Breast epithelium (tissue), 4 donors: Measurements from ENCODE around the gene KREMEN1. TPM values are rescaled to one million over a fixed set of nuclear protein-coding genes. Genes with fewer than 3 reads are reported as not detected.

Experiments
- DNase-seq, 2 donors: peaks; one replicate each; pipeline ENCODE4 v3.0.0-alpha.2; 2019; ENCODE audit warnings: low spot score in 2 of 2
- H3K27ac ChIP-seq, 2 donors: fragments of 200-600 bp; sonication (generic) in 1 of 2; one replicate each; pipeline ENCODE4 v1.5.1; 2016 to 2019; ENCODE audit warnings: mild to moderate bottlenecking in 1 of 2
- H3K27me3 ChIP-seq, 2 donors: fragments of 200-600 bp; sonication (generic) in 1 of 2; one replicate each; pipeline versions ENCODE4 v1.5.1 to v1.6.0; 2017 to 2019; ENCODE audit warnings: control low read depth in 1 of 2, mild to moderate bottlenecking in 1 of 2
- H3K36me3 ChIP-seq: fragments of 200-600 bp; one replicate; pipeline ENCODE4 v1.5.1; 2019
- H3K4me1 ChIP-seq, 2 donors: fragments of 200-600 bp; sonication (generic); one replicate each; pipeline ENCODE4 v1.5.1; 2016 to 2019; ENCODE audit warnings: control low read depth in 1 of 2
- H3K4me3 ChIP-seq, 3 donors: fragments of 200-600 bp; sonication (generic); 1 replicate in 2 of 3; 2 replicates in 1 of 3; pipeline ENCODE4 v1.5.1; 2016 to 2019; ENCODE audit warnings: mild to moderate bottlenecking in 3 of 3, moderate library complexity in 2 of 3
- H3K9me3 ChIP-seq, 2 donors: fragments of 200-600 bp; sonication (generic) in 1 of 2; one replicate each; pipeline ENCODE4 v1.5.1; 2016 to 2019; ENCODE audit warnings: control low read depth in 1 of 2
- CTCF ChIP-seq, 3 donors: fragments of 450-650 bp; IDR thresholded peaks; one replicate each; pipeline ENCODE4 v1.5.1; 2016 to 2017; ENCODE audit warnings: antibody characterized with exemption in 3 of 3, mild to moderate bottlenecking in 3 of 3, moderate library complexity in 3 of 3
- POLR2A ChIP-seq: fragments of 450-650 bp; IDR thresholded peaks from one replicate; pipeline ENCODE4 v1.6.1; 2016; ENCODE audit warnings: antibody characterized with exemption, mild to moderate bottlenecking, moderate library complexity
- POLR2AphosphoS5 ChIP-seq, 3 donors: sonication (generic); formaldehyde crosslinking; IDR thresholded peaks; one replicate each; pipeline ENCODE4 v1.6.1; 2017; ENCODE audit warnings: antibody characterized with exemption in 3 of 3
- intact Hi-C: fragments of 100-400 bp; cut with DNase I; formaldehyde crosslinking; loops from one replicate; pipeline ENCODE4 v1.15.1; 2023; ENCODE audit warnings: low total_unique reads
- total RNA-seq, 3 donors: library from RNA; depleted of rRNA; stranded (reverse); fragments of >200 nt; gene quantifications; one replicate each; pipeline ENCODE4 v1.1.0, GENCODE V29; 2016

The KREMEN1 gene
- total RNA-seq, 3 donors from 2014 or later: 9.5 to 13.6 (median 13.5) TPM

GRCh38 chr22:29112121-29112520, 39.3 kb downstream of the KREMEN1 start:
- intact Hi-C loops: no loop called here
- Histone ChIP-seq H3K27me3 (no peaks in the 10 kb centered on the region), H3K27ac (no peak overlapping the region), H3K36me3 (no peaks in the 10 kb centered on the region), H3K4me1 (no peaks in the 10 kb centered on the region), H3K4me3 (no peak overlapping the region), H3K9me3 (no peaks in the 10 kb centered on the region)
- TF ChIP-seq POLR2A (no peak), CTCF (IDR thresholded peaks at IDR 0.05) (no peak), POLR2AphosphoS5 (IDR thresholded peaks at IDR 0.05) (no peak)
- DNase-seq: no peak

GRCh38 chr22:29112681-29113080, 39.8 kb downstream of the KREMEN1 start:
- peak overlapping the region; percentile 4 to 33 for H3K27ac ChIP-seq

GRCh38 chr22:29113319-29113718, 40.5 kb downstream of the KREMEN1 start:
- H3K9me3 ChIP-seq: no peaks in the 10 kb centered on the region
- H3K27ac ChIP-seq: no peak overlapping the region
- H3K4me3 ChIP-seq: no peak overlapping the region
- intact Hi-C loops: no loop called here
- H3K36me3 ChIP-seq: no peaks in the 10 kb centered on the region
- H3K4me1 ChIP-seq: no peaks in the 10 kb centered on the region
- DNase-seq: no peak
- TF ChIP-seq POLR2AphosphoS5 (IDR thresholded peaks at IDR 0.05) (no peak), CTCF (IDR thresholded peaks at IDR 0.05) (no peak), POLR2A (no peak)
- no peaks in the 10 kb centered on the region for H3K27me3 ChIP-seq

More at GRCh38 chr22:29112681-29113080, 39.8 kb downstream of the KREMEN1 start:
- Histone ChIP-seq H3K9me3 (no peaks in the 10 kb centered on the region), H3K27me3 (no peaks in the 10 kb centered on the region), H3K36me3 (no peaks in the 10 kb centered on the region), H3K4me1 (no peaks in the 10 kb centered on the region), H3K4me3 (no peak overlapping the region)
- intact Hi-C loops: no loop called here
- no peak for DNase-seq
- TF ChIP-seq POLR2AphosphoS5 (IDR thresholded peaks at IDR 0.05) (no peak), POLR2A (no peak), CTCF (IDR thresholded peaks at IDR 0.05) (no peak)

- H3K9me3 ChIP-seq: no peaks in the 10 kb centered on the region
- intact Hi-C loops: no loop called here
- no peak for TF ChIP-seq CTCF (IDR thresholded peaks at IDR 0.05)
- no peak for TF ChIP-seq POLR2A
- no peak for TF ChIP-seq POLR2AphosphoS5 (IDR thresholded peaks at IDR 0.05)
These were observed 41.6 kb downstream of the KREMEN1 start for GRCh38 chr22:29114392-29114791.

GRCh38 chr22:29115682-29116288, 43.0 kb downstream of the KREMEN1 start:
- Histone ChIP-seq H3K9me3 (no peaks in the 10 kb centered on the region), H3K4me1 (peaks cover 0 to 3% of the 10 kb centered on the region in 2 donors), H3K4me3 (no peak overlapping the region), H3K27me3 (no peaks in the 10 kb centered on the region), H3K36me3 (no peaks in the 10 kb centered on the region), H3K27ac (no peak overlapping the region)
- TF ChIP-seq CTCF (IDR thresholded peaks at IDR 0.05) (no peak), POLR2AphosphoS5 (IDR thresholded peaks at IDR 0.05) (no peak), POLR2A (no peak)
- no peak for DNase-seq
- intact Hi-C loops: no loop called here

More at GRCh38 chr22:29114392-29114791, 41.6 kb downstream of the KREMEN1 start:
- no peak overlapping the region for H3K4me3 ChIP-seq
- H3K36me3 ChIP-seq: no peaks in the 10 kb centered on the region
- no peak for DNase-seq
- no peak overlapping the region for H3K27ac ChIP-seq
- no peaks in the 10 kb centered on the region for H3K27me3 ChIP-seq
- no peaks in the 10 kb centered on the region for H3K4me1 ChIP-seq
